Measurements from ENCODE around the gene NUDT8. TPM values are rescaled to one million over a fixed set of nuclear protein-coding genes. Genes with fewer than 3 reads are reported as not detected.

Gene NUDT8
- total and polyA plus RNA-seq, 2 of the 8 experiments (the other 6 are each of a cell fraction or from before 2014, with no cell fraction given), result 7.2 to 8.3 TPM

DNA sequence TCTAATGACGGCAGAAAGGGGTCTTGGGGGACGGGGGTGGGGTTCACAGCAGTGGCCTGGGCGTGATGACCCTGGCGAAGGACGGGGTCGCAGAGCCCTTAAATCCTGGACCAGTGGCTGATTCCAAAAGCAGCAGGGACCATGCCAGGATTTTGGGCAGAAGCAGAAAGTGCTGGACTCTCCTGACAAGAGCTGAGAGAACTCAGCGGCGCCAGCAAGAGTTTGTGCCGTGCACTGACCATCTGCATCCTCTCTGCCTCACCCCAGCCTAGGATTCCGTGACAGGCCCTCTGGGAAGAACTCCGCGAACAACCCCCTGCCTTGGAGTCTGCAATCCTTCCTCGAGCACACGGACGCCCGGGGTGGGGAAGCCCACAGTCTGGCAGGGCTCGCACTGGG is 23.6 kb downstream of the NUDT8 start:
- Histone ChIP-seq H2AFZ (ENCODE audit: low read length) (no peak overlapping the region), H3K18ac (ENCODE audit: extremely low read depth, low read length) (peak overlapping the region; percentile 19; the same call in 1 of the 2 replicates), H4K5ac (ENCODE audit: insufficient read length, low read depth, low read length) (no peak overlapping the region), H3K4me2 (ENCODE audit: insufficient read depth in 1 of 2, low read depth in 2 of 2, low read length in 2 of 2) (peak overlapping the region; percentile 64 to 98), H3K79me2 (ENCODE audit: control insufficient read depth in 1 of 2, insufficient read depth in 2 of 2, low read length in 2 of 2) (peaks cover 0 to 8% of the 10 kb centered on the region in 2 experiments; a peak in 1 of 4 replicates), H3K4me3 (ENCODE audit: extremely low read depth in 1 of 4, insufficient read depth in 2 of 4, low read depth in 3 of 4, low read length in 4 of 4) (peak overlapping the region; percentile 44 to 94 (median 65)), H4K8ac (ENCODE audit: extremely low read depth, insufficient read depth, low read length) (no peak overlapping the region), H3K23me2 (ENCODE audit: low read depth, low read length) (peaks cover 9% of the 10 kb centered on the region; the same call in 1 of the 2 replicates), H2BK15ac (ENCODE audit: low read length) (0 out of 2 replicates have a peak overlapping the region, but pooled peaks have one; percentile 72), H3K36me3 (ENCODE audit: control insufficient read depth in 2 of 4, insufficient read depth in 4 of 4, low read length in 3 of 4) (peaks cover 4 to 11% (median 6%) of the 10 kb centered on the region in 4 experiments; a peak in 6 of 8 replicates), H2AK5ac (ENCODE audit: low read depth, low read length) (no peak overlapping the region), H3K9ac (replicated peaks in 1 of 4; ENCODE audit: extremely low read depth in 1 of 4, low read depth in 3 of 4, low read length in 3 of 4) (no peak overlapping the region), H4K91ac (replicated peaks; ENCODE audit: insufficient read length, low read length) (peak overlapping the region; percentile 36), H3K56ac (replicated peaks; ENCODE audit: insufficient read length, low read depth, low read length) (no peak overlapping the region), H3K9me3 (ENCODE audit: insufficient read depth in 2 of 2, low read depth in 1 of 2, low read length in 1 of 2) (no peaks in the 10 kb centered on the region), H2BK20ac (ENCODE audit: low read length) (0 out of 2 replicates have a peak overlapping the region, but pooled peaks have one; percentile 13), H4K20me1 (replicated peaks in 1 of 2; ENCODE audit: control insufficient read depth in 1 of 2, insufficient read depth in 2 of 2, low read length in 2 of 2) (peaks cover 0 to 2% of the 10 kb centered on the region in 2 experiments), H3K4ac (replicated peaks; ENCODE audit: insufficient read length, low read depth, low read length) (no peak overlapping the region), H3K27me3 (replicated peaks in 1 of 4; ENCODE audit: control insufficient read depth in 3 of 4, extremely low read depth in 1 of 4, insufficient read depth in 3 of 4, low read length in 3 of 4) (peaks cover 0 to 4% (median 0%) of the 10 kb centered on the region in 4 experiments; a peak in 2 of 7 replicates), H3K14ac (ENCODE audit: insufficient read length) (no peak overlapping the region), H3K23ac (ENCODE audit: insufficient read length) (no peak overlapping the region), H3K79me1 (ENCODE audit: low read depth, low read length) (no peaks in the 10 kb centered on the region), H3K4me1 (replicated peaks in 1 of 4; ENCODE audit: control insufficient read depth in 3 of 4, insufficient read depth in 4 of 4, low read length in 3 of 4) (peaks cover 5 to 27% (median 17%) of the 10 kb centered on the region in 4 experiments; a peak in 6 of 7 replicates), H2BK5ac (ENCODE audit: low read depth, low read length) (no peak overlapping the region), H2BK12ac (ENCODE audit: low read depth, low read length) (peak overlapping the region; percentile 68), H3K27ac (ENCODE audit: low read depth, low read length) (no peak overlapping the region), H2BK120ac (replicated peaks; ENCODE audit: low read depth, low read length) (no peak overlapping the region)
- WGBS, 2 experiments (ENCODE audit: extremely low coverage in 1 of 2, insufficient coverage in 1 of 2, insufficient read length in 1 of 2, insufficient replicate concordance in 2 of 2, low coverage in 1 of 2, low lambda C conversion rate in 2 of 2, missing lambda C conversion rate in 1 of 2), result 46% methylated on average over 12 of the region's 17 CpGs; no CpG with 5 or more reads in 1 of the 2 experiments
- TF ChIP-seq RAD21 (IDR thresholded peaks at IDR 0.05 in 1 of 2, conservative IDR thresholded peaks at IDR 0.05 in 1 of 2; ENCODE audit: low read depth in 2 of 2, low read length in 2 of 2) (no peak), CTCF (IDR thresholded peaks at IDR 0.05; ENCODE audit: control extremely low read depth in 1 of 3, insufficient read depth in 1 of 3, low read depth in 1 of 3, low read length in 3 of 3) (peak in 1 of 3 experiments; percentile 12; a peak in 1 of 4 replicates), TBP (IDR thresholded peaks at IDR 0.05; ENCODE audit: low read depth, low read length) (no peak)
- ChIA-PET POLR2A (ENCODE audit: partially characterized antibody) (interaction anchor here (1.2 to 2.8 kb wide), 5 partner anchors 10 to 22 kb away, joined by 5 to 25 read pairs (median 6); partner anchors contain the start of gene GSTP1), CTCF (ENCODE audit: partially characterized antibody) (interaction anchor here (0.7 to 1.6 kb wide), 8 partner anchors 9 to 205 kb away, joined by 3 to 15 read pairs (median 4); partner anchors contain the start of genes GSTP1 and PPP1CA)
- DNase-seq (ENCODE audit: low read depth in 1 of 2, low spot score in 2 of 2), result no peak
- no peak for FAIRE-seq
